Kasumi-1 (cell line): Measurements from ENCODE around the gene RHOBTB3.

Source experiments
- DNase-seq, 2 experiments: peaks; one replicate each; lab custom pipeline; 2025; lab: John Stamatoyannopoulos, UW

The RHOBTB3 gene

DNA sequence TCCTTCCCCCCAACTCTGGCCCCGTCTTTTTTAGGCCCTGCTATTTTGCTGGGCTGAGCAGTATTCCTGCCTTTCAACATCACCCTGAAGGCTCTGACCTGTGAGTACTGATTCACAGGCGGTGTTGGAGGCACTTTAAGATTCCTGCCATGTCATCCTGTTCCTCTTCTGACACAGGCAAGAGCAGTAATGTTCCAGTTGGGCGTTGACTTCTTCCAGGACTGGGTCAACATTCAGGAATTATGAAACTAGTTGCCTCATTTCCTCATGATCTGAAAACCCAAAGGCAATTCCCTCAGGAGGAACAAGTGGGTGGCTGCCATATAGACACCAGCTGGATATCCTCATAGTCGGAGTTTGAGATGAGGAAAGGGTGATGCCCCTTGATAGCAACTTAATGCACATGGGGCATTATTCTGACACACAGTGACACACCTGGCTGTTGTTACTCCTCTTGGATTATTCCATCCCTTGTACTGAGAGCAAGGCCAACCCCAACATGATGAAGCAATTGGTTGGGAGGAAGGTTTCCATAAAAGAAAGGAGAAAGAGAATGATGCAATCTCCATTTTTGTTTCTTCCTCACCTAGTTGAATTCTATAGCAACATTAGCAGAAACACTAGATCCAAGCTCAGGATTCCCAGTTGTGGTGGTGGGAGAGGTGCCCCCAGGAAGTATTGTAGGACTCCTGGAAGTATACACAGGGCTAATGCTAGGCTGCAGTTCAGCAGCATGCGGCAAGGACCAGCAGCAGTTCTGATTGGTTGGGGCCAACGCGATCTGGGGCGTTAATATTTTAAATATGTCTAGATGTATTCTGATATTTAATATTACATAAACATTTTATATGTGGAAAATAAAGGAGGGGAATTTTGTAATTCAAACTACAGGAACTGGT, 111.0 kb downstream of the RHOBTB3 start:
- no peak for DNase-seq

DNA sequence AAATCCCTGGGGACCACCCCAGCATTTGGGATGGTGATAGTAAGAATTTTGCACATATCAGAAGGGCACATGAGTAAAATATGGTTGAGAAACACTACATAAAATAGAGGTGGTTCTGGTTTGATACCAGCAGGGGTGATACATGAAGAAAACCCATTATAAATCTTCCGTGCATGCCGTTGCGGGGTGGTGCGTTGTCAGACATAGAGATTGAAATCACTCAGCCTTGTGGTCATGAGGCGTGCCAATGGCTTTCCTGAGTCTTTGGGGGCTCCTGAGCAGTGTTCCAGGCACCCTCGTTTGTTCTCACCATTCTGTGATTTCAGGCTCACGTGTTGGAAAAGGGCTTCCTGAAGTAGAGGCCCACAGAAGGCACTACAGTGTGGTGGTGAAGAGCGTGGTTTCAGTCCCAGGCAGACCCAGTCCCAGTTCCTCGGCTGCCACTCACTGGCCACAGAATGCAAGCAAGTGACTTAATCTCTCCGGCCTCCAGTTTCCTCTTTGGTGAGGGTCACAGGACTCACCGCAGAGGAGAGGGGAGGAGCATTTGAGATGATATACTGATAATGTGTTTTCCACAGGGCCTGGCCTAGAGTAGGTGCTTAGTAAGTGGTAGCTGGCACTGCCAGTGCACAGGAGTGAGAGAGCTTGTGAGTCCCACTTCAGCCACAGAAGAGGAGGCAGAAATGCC, 111.9 kb downstream of the RHOBTB3 start:
- DNase-seq: peak; percentile 93 to 96

DNA sequence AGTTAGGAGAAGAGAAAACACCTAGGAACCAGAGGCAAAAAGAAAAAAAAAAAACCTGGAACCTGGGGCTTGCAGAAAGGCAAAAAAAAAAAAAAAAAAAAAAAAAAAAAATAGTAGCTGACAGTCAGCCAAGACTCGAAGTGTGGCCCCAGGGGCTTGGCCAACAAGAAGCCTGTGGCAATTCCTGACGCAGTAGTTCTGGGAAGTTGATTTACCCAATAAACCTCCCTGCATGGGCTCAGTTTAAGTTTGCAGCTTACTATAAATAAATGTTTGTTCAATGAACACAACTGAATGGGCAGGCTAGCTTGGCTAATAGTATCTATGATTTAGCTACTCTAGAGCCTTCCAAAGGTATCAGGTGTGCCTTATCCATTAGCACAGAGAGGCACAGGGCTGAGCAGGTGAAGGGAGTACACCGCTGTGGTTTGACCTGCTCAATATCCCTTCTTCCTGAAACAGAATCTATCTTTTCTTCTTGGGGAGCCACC, 112.6 kb downstream of the RHOBTB3 start:
- DNase-seq: peak in 1 of 2 experiments; percentile 20

DNA sequence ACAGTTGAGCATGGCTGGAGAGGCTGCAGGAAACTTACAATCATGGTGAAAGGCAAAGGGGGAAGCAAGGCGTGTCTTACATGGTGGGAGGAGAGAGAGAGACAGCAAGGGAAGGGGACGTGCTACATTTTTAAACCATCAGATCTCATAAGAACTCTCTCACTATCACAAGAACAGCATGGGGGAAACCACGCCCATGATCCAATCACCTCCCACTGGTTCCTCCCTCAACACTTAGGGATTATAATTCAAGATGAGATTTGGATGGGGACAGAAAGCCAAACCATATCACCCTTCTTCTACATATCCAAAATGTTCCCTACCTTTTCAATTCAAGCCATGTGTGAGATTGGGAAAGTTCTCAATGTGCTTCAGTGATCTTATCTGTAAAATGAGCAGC, 114.3 kb downstream of the RHOBTB3 start:
- no peak for DNase-seq
